ENCODE results near the gene DRAXIN.

Gene DRAXIN

DNA sequence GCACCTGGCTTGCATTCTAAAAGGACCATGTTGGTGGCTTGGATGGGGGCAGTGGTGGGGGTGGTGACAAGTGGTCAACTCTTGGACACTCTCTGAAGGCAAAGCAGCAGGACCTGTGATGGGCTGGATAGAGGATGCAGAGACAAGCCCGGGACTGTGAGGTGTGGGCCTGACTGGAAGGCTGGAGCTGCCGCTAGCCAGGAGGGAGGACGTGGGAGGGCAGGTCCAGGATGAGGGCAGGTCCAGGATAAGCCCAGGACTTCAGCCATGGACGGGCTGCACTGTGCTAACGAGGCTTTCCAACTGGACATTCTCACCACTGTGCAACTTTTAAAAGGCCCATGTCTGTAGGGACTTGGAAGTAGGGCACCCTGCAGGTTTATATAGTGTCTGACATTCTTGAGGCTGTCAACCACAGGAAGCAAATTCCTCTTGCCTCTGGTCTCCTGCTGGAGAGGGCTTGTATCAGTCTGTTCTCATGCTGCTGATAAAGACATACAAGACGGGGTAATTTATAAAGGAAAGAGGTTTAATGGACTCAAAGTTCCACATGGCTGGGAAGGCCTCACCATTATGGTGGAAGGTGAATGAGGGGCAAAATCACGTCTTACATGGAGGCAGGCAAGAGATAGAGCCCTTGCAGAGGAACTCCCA, 62.2 kb downstream of the DRAXIN start:
- DNase-seq: no peak
- peaks cover 14 to 16% of the 10 kb centered on the region in 2 donors for H3K27me3 Mint-ChIP-seq
- H3K27ac Mint-ChIP-seq: peak overlapping the region; percentile 47
- H3K36me3 Mint-ChIP-seq: peaks cover 2 to 12% of the 10 kb centered on the region in 2 donors
- no peaks in the 10 kb centered on the region for H3K9me3 Mint-ChIP-seq
- H3K4me3 Mint-ChIP-seq: no peak overlapping the region
- H3K4me1 Mint-ChIP-seq: peaks cover 5% of the 10 kb centered on the region in 2 donors
- no peak for ATAC-seq (replicated peaks)

DNA sequence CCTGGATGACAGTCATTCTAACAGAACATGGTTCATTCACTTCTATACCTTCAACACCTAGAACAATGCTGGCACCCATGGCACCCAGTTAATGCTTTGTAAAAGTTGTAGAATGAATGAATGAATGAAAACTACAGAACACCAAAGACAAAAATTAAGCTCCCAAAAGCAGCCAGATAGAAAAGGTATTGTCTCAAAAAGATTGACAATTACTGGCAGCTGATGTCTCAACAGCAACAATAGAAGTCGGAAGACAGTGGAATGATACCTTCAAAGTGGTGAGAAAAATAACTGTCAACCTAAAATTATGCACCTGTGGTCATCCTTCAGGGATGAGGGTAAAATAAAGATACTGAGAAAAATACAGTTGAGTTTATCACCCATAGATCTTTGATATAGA, 65.5 kb downstream of the DRAXIN start:
- H3K9me3 Mint-ChIP-seq: no peaks in the 10 kb centered on the region
- no peak overlapping the region for H3K27ac Mint-ChIP-seq
- peaks cover 0 to 5% of the 10 kb centered on the region in 2 donors for H3K4me1 Mint-ChIP-seq
- peaks cover 32 to 33% of the 10 kb centered on the region in 2 donors for H3K27me3 Mint-ChIP-seq
- ATAC-seq (replicated peaks): no peak
- H3K4me3 Mint-ChIP-seq: no peak overlapping the region
- DNase-seq: no peak
- H3K36me3 Mint-ChIP-seq: peaks cover 0 to 2% of the 10 kb centered on the region in 2 donors

GRCh38 chr1:11759791-11760190, 68.3 kb downstream of the DRAXIN start:
- Mint-ChIP-seq H3K9me3 (no peaks in the 10 kb centered on the region), H3K36me3 (peaks cover 0 to 2% of the 10 kb centered on the region in 2 donors), H3K4me1 (peaks cover 0 to 6% of the 10 kb centered on the region in 2 donors), H3K27ac (no peak overlapping the region), H3K27me3 (peaks cover 47 to 49% of the 10 kb centered on the region in 2 donors), H3K4me3 (no peak overlapping the region)
- ATAC-seq (replicated peaks) (no peak), DNase-seq (no peak)

DNA sequence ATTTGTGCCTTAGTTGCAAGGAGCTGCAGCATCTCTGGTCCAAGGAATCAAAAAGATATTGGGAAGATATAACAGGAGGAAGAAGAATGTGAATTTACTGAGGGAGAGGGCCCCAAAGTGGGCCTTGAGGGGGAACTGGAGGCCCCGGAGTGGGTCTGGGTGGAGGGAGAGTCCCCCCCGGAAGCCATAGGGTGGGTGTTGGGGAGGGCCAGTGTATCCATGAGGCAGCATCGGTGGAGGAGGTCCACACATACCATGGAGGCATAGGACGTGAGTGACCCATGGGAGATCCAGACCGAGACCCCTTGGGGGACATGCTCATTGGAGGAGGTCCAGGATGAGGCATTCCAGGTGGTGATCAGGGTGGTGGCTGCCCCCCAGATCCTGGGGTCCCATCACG, 69.8 kb downstream of the DRAXIN start:
- Mint-ChIP-seq H3K4me1 (peaks cover 0 to 6% of the 10 kb centered on the region in 2 donors), H3K9me3 (no peaks in the 10 kb centered on the region), H3K27ac (no peak overlapping the region), H3K27me3 (peaks cover 42 to 44% of the 10 kb centered on the region in 2 donors), H3K4me3 (no peak overlapping the region), H3K36me3 (peaks cover 0 to 2% of the 10 kb centered on the region in 2 donors)
- DNase-seq: no peak
- no peak for ATAC-seq (replicated peaks)

GRCh38 chr1:11761988-11762406, 70.5 kb downstream of the DRAXIN start, which contains the start of gene C1orf167:
C1orf167 (plus strand) TSS chr1:11762193; CDS start chr1:11764401, 2,208 bp downstream.
- DNase-seq (no peak), ATAC-seq (replicated peaks) (peak; percentile 63 to 67)
- Mint-ChIP-seq H3K27me3 (peaks cover 38 to 42% of the 10 kb centered on the region in 2 donors), H3K9me3 (no peaks in the 10 kb centered on the region), H3K36me3 (peaks cover 0 to 2% of the 10 kb centered on the region in 2 donors), H3K27ac (no peak within 1 kb of the TSS), H3K4me3 (peak within 1 kb of the TSS in 1 of 2 donors; percentile 10), H3K4me1 (peaks cover 0 to 6% of the 10 kb centered on the region in 2 donors)

GRCh38 chr1:11764115-11764514, 72.6 kb downstream of the DRAXIN start:
- Mint-ChIP-seq H3K36me3 (no peaks in the 10 kb centered on the region), H3K27me3 (peaks cover 32 to 35% of the 10 kb centered on the region in 2 donors), H3K4me3 (no peak overlapping the region), H3K4me1 (peaks cover 0 to 6% of the 10 kb centered on the region in 2 donors), H3K27ac (no peak overlapping the region), H3K9me3 (no peaks in the 10 kb centered on the region)
- DNase-seq: no peak
- ATAC-seq (replicated peaks): no peak

- H3K36me3 Mint-ChIP-seq: no peaks in the 10 kb centered on the region
- peaks cover 32 to 35% of the 10 kb centered on the region in 2 donors for H3K27me3 Mint-ChIP-seq
- no peaks in the 10 kb centered on the region for H3K9me3 Mint-ChIP-seq
- no peak for DNase-seq
- no peak overlapping the region for H3K27ac Mint-ChIP-seq
- ATAC-seq (replicated peaks): no peak
- H3K4me1 Mint-ChIP-seq: peaks cover 0 to 6% of the 10 kb centered on the region in 2 donors
- H3K4me3 Mint-ChIP-seq: no peak overlapping the region
Measured at GRCh38 chr1:11764519-11764918, 73.0 kb downstream of the DRAXIN start.

GRCh38 chr1:11765661-11766428, 74.3 kb downstream of the DRAXIN start:
- no peak for ATAC-seq (replicated peaks)

DNA sequence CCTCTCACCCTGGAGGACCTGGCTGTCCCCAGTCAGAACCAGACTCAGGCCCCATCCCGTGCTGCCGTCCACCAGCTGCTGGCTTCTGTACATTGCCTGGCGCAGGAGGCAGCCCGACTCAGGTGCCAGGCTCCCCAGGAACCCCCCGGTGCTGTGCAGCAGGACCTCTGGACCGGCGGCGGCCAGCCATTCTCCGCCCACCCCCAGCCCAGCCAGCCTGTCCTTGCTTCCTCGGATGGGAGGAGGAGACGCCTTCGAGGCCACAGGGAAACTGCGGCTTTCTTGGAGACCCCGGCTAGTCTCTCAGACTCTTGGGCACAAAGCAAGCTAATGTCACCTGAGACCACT, 74.9 kb downstream of the DRAXIN start:
- Mint-ChIP-seq H3K4me1 (peaks cover 0 to 6% of the 10 kb centered on the region in 2 donors), H3K9me3 (no peaks in the 10 kb centered on the region), H3K27me3 (peaks cover 21 to 23% of the 10 kb centered on the region in 2 donors), H3K27ac (no peak overlapping the region), H3K36me3 (no peaks in the 10 kb centered on the region), H3K4me3 (no peak overlapping the region)
- ATAC-seq (replicated peaks) (no peak), DNase-seq (no peak)

More at GRCh38 chr1:11765661-11766428, 74.3 kb downstream of the DRAXIN start:
- no peak for DNase-seq
- Mint-ChIP-seq H3K27ac (peak overlapping the region; percentile 11), H3K4me1 (peaks cover 0 to 6% of the 10 kb centered on the region in 2 donors), H3K4me3 (no peak overlapping the region), H3K9me3 (no peaks in the 10 kb centered on the region), H3K36me3 (no peaks in the 10 kb centered on the region), H3K27me3 (peaks cover 26 to 28% of the 10 kb centered on the region in 2 donors)

DNA sequence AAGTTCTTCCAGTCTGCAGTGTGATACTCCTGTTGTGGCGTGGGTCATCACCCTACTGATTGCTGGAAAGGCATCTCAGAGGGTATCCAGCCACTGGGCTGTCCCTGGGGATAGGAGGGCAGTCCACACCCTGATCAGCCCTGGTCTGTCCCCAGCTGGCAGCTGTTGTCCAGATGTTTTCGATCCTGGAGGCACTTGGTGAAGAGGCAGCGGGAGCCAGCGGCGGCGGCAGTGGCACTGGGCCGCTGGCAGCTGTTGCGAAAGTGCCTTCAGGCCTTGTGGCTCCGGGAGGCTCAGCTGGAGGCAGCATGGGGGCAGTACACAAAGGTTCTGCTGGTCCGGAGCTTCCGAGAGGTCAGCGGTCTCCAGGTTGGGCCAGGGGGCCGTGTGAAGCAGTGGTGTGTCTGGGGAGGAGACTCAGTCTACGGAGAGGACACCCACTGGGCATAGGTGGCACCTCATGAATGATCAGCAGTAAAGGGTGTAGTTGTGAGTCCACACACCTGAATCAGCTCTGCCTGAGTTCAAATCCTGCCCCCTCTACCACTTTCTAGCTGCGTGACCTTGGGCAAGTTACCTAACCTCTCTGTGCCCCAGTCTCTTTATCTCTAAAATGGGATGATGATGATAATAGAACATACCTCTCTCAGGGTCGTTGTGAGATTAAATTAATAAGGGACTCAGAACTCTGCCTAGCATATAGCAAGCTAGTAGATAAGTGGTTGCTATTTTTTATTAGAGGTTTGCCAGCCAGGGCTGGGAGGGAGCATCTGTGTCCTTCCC, 76.6 kb downstream of the DRAXIN start:
- Mint-ChIP-seq H3K36me3 (no peaks in the 10 kb centered on the region), H3K27ac (no peak overlapping the region), H3K4me3 (no peak overlapping the region), H3K4me1 (peaks cover 2 to 8% of the 10 kb centered on the region in 2 donors), H3K9me3 (no peaks in the 10 kb centered on the region), H3K27me3 (peaks cover 5 to 6% of the 10 kb centered on the region in 2 donors)
- DNase-seq (no peak), ATAC-seq (replicated peaks) (no peak)

DNA sequence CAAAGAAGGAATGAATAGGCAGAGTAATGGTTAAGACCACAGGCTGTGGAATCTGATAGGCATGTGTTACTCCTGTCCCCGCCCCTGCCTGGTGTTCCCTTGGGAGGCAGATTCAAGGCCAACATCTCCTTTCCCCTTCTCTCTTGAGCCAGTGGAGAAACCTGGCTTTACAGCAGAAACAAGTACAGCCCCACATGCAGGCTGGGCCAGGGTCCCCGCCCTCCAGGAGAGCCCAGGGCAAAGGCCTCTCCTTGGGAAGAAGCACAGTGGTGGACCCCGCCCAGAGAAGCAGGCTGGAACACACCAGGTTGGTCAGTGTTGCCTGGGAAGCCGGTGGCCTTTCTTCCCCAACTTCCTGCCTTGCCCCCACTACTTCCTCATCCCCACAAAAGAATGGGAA, 77.3 kb downstream of the DRAXIN start:
- H3K4me1 Mint-ChIP-seq: peaks cover 2 to 8% of the 10 kb centered on the region in 2 donors
- peaks cover under 1% of the 10 kb centered on the region in 2 donors for H3K27me3 Mint-ChIP-seq
- H3K36me3 Mint-ChIP-seq: no peaks in the 10 kb centered on the region
- DNase-seq (no peak), ATAC-seq (replicated peaks) (no peak)
- no peak overlapping the region for H3K27ac Mint-ChIP-seq
- no peaks in the 10 kb centered on the region for H3K9me3 Mint-ChIP-seq
- no peak overlapping the region for H3K4me3 Mint-ChIP-seq

DNA sequence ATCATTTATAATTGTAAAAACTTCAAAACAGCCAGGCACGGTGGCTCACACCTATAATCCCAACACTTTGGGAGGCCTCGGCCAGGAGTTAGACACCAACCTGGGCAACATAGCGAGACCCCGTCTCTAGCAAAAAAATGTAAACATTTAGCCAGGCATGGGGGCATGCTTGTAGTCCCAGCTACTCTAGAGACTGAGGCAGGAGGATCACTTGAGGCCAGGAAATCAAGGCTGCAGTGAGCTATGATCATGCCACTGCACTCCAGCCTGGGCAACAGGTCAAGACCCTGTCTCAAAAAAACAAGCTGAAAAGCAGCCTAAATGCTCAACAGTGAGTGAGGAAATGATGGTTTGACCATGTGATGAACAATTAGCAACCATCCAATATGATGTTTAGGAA, 77.8 kb downstream of the DRAXIN start:
- Mint-ChIP-seq H3K9me3 (no peaks in the 10 kb centered on the region), H3K4me1 (peaks cover 2 to 8% of the 10 kb centered on the region in 2 donors), H3K27me3 (peaks cover 0 to under 1% of the 10 kb centered on the region in 2 donors), H3K4me3 (no peak overlapping the region), H3K36me3 (no peaks in the 10 kb centered on the region), H3K27ac (no peak overlapping the region)
- no peak for DNase-seq
- ATAC-seq (replicated peaks): no peak

DNA sequence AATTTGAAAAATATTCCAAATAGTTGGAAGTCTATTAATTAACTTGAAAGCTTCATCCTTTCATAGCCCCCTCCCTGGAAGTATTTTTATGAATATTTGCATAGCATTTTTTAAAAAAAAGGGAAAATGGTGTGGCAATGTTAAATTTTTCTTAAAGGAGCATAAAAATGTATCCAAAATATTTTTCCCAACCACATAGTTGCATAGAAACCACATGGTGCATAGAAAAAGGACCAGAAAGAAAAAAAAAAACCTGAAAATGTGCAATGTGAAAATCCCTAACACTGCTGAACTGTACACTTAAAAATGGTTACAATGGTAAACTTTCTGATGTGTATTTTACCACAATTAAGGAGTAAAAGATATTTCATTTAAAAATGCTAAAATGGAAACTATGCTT, 78.5 kb downstream of the DRAXIN start:
- peaks cover 2 to 8% of the 10 kb centered on the region in 2 donors for H3K4me1 Mint-ChIP-seq
- peaks cover 0 to 6% of the 10 kb centered on the region in 2 donors for H3K27me3 Mint-ChIP-seq
- DNase-seq (no peak), ATAC-seq (replicated peaks) (no peak)
- no peaks in the 10 kb centered on the region for H3K9me3 Mint-ChIP-seq
- no peak overlapping the region for H3K4me3 Mint-ChIP-seq
- no peak overlapping the region for H3K27ac Mint-ChIP-seq
- no peaks in the 10 kb centered on the region for H3K36me3 Mint-ChIP-seq

DNA sequence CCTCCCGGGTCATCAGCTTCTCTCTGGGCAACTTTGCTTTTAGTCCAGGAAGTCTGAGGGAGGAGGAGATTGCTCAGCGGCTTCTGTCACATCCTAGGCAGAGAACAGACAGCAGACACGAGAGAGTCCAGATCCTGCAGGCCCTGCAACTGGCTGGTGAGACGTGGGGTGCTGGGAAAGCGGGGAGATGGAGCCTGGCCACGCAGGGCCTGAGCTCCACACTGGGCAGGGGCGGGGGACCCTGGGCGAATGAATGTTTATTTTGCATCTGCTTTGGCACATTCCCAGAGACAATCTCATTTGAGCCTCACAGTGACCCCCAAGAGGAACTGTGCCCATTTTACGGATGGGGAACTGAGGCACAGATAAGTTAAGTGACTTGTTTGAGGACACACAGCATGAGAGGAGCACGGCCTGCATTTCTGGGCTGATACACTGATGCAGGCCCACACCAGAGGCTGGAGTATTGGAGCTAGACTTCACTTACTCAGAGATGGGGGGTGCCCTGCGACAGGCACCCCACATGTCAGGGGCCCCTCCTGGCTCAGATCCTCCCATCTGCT, 80.1 kb downstream of the DRAXIN start:
- Mint-ChIP-seq H3K9me3 (no peaks in the 10 kb centered on the region), H3K4me3 (no peak overlapping the region), H3K27ac (no peak overlapping the region), H3K36me3 (no peaks in the 10 kb centered on the region), H3K4me1 (peaks cover 2 to 8% of the 10 kb centered on the region in 2 donors), H3K27me3 (peaks cover 6 to 8% of the 10 kb centered on the region in 2 donors)
- DNase-seq (no peak), ATAC-seq (replicated peaks) (no peak)

Data from stimulated activated naive B cell treated with anti-CD40 and anti-IgM and Interleukin-4, amounts not matched to agents 10 μg/mL and 1 μg/mL and 100 μg/mL, for 72 hours (primary cell).